Measurements from ENCODE around the gene MAGI2.

GRCh38 chr7:78057571-78057970 is 1395.9 kb downstream of the MAGI2 start:
- TF ChIP-seq POLR2A (IDR thresholded peaks at IDR 0.05) (no peak), CTCF (IDR thresholded peaks at IDR 0.05) (no peak), POLR2AphosphoS5 (IDR thresholded peaks at IDR 0.05) (no peak)

All from suprapubic skin (tissue), 4 donors.